HEK293 (cell line): Measurements from ENCODE around the gene PPRC1.

Experiments
- EGR2 ChIP-seq: fragments of 450-650 bp; formaldehyde crosslinking; IDR thresholded peaks from 2 replicates; pipeline ENCODE4 v1.5.1; 2016; ENCODE audit warnings: low read depth, missing biosample characterization, missing genetic modification characterization
- KLF16 ChIP-seq: fragments of 450-650 bp; formaldehyde crosslinking; IDR thresholded peaks from 2 replicates; pipeline ENCODE4 v1.5.1; 2017; ENCODE audit warnings: missing biosample characterization, missing genetic modification characterization
- PRDM1 ChIP-seq: fragments of 450-650 bp; formaldehyde crosslinking; IDR thresholded peaks from 2 replicates; pipeline ENCODE4; 2016; ENCODE audit warnings: missing biosample characterization, missing genetic modification characterization
- ZBTB20 ChIP-seq: fragments of 450-650 bp; formaldehyde crosslinking; IDR thresholded peaks from 2 replicates; pipeline ENCODE4 v1.5.1; 2016; ENCODE audit warnings: missing biosample characterization, missing genetic modification characterization
- ZBTB7A ChIP-seq: fragments of 450-650 bp; formaldehyde crosslinking; IDR thresholded peaks from 2 replicates; pipeline ENCODE4 v1.5.1; 2016; ENCODE audit warnings: low read depth, missing biosample characterization, missing genetic modification characterization
- ZNF10 ChIP-seq: fragments of 450-650 bp; formaldehyde crosslinking; IDR thresholded peaks from 2 replicates; pipeline ENCODE4 v1.5.1; 2017; ENCODE audit warnings: missing biosample characterization, missing genetic modification characterization
- ZNF146 ChIP-seq: fragments of 450-650 bp; formaldehyde crosslinking; IDR thresholded peaks from 2 replicates; pipeline ENCODE4 v1.5.1; 2016; ENCODE audit warnings: missing biosample characterization, missing genetic modification characterization
- ZNF221 ChIP-seq: fragments of 450-650 bp; formaldehyde crosslinking; IDR thresholded peaks from 2 replicates; pipeline ENCODE4 v1.5.1; 2017; ENCODE audit warnings: missing biosample characterization, missing genetic modification characterization, borderline replicate concordance
- ZNF23 ChIP-seq: fragments of 450-650 bp; formaldehyde crosslinking; IDR thresholded peaks from 2 replicates; pipeline ENCODE4 v1.5.1; 2016; ENCODE audit warnings: missing biosample characterization, missing genetic modification characterization, borderline replicate concordance
- ZNF24 ChIP-seq: fragments of 450-650 bp; formaldehyde crosslinking; IDR thresholded peaks from 2 replicates; pipeline ENCODE4 v1.5.1; 2016; ENCODE audit warnings: missing biosample characterization, missing genetic modification characterization
- ZNF391 ChIP-seq: fragments of 450-650 bp; formaldehyde crosslinking; IDR thresholded peaks from 2 replicates; pipeline ENCODE4 v1.5.1; 2016; ENCODE audit warnings: low read depth, missing biosample characterization, missing genetic modification characterization, borderline replicate concordance
- ZNF423 ChIP-seq: fragments of 450-650 bp; formaldehyde crosslinking; IDR thresholded peaks from 2 replicates; pipeline ENCODE4 v1.5.1; 2016; ENCODE audit warnings: missing biosample characterization, missing genetic modification characterization
- ZNF514 ChIP-seq: fragments of 450-650 bp; formaldehyde crosslinking; IDR thresholded peaks from 2 replicates; pipeline ENCODE4 v1.5.1; 2016; ENCODE audit warnings: missing biosample characterization, missing genetic modification characterization
- ZNF530 ChIP-seq: fragments of 450-650 bp; formaldehyde crosslinking; IDR thresholded peaks from 2 replicates; pipeline ENCODE4 v1.5.1; 2016; ENCODE audit warnings: low read depth, missing biosample characterization, missing genetic modification characterization
- ZNF843 ChIP-seq: fragments of 450-650 bp; formaldehyde crosslinking; IDR thresholded peaks from 2 replicates; pipeline ENCODE4 v1.5.1; 2016; ENCODE audit warnings: missing biosample characterization, missing genetic modification characterization
- TF ChIP-seq, protein P1 (sequence below): fragments of 450-650 bp; formaldehyde crosslinking; IDR thresholded peaks from 2 replicates; pipeline ENCODE4 v1.5.1; 2016; ENCODE audit warnings: missing biosample characterization, missing genetic modification characterization
- TF ChIP-seq, protein P2 (sequence below): fragments of 450-650 bp; formaldehyde crosslinking; IDR thresholded peaks from 2 replicates; pipeline ENCODE4 v1.5.1; 2016; ENCODE audit warnings: missing biosample characterization, missing genetic modification characterization
- TF ChIP-seq, protein P3 (sequence below): fragments of 450-650 bp; formaldehyde crosslinking; IDR thresholded peaks from 2 replicates; pipeline ENCODE4 v1.5.1; 2016; ENCODE audit warnings: missing biosample characterization, missing genetic modification characterization
- TF ChIP-seq, protein P4 (sequence below): sonication (generic); formaldehyde crosslinking; IDR thresholded peaks from 2 replicates; pipeline ENCODE4 v1.8.1; 2022; ENCODE audit warnings: mild to moderate bottlenecking, moderate library complexity, missing genetic modification reagents
- TF ChIP-seq, protein P5 (sequence below): fragments of 450-650 bp; formaldehyde crosslinking; IDR thresholded peaks from 2 replicates; pipeline ENCODE4; 2016; ENCODE audit warnings: missing biosample characterization, missing genetic modification characterization
- TF ChIP-seq, protein P6 (sequence below): fragments of 450-650 bp; formaldehyde crosslinking; IDR thresholded peaks from 2 replicates; pipeline ENCODE4 v1.5.1; 2016; ENCODE audit warnings: missing biosample characterization, missing genetic modification characterization
- TF ChIP-seq, protein P7 (sequence below): fragments of 450-650 bp; formaldehyde crosslinking; IDR thresholded peaks from 2 replicates; pipeline ENCODE4 v1.5.1; 2016; ENCODE audit warnings: missing biosample characterization, missing genetic modification characterization
- TF ChIP-seq, protein P8 (sequence below): fragments of 450-650 bp; formaldehyde crosslinking; IDR thresholded peaks from 2 replicates; pipeline ENCODE4 v1.5.1; 2016; ENCODE audit warnings: missing biosample characterization, missing genetic modification characterization

PPRC1 gene

DNA sequence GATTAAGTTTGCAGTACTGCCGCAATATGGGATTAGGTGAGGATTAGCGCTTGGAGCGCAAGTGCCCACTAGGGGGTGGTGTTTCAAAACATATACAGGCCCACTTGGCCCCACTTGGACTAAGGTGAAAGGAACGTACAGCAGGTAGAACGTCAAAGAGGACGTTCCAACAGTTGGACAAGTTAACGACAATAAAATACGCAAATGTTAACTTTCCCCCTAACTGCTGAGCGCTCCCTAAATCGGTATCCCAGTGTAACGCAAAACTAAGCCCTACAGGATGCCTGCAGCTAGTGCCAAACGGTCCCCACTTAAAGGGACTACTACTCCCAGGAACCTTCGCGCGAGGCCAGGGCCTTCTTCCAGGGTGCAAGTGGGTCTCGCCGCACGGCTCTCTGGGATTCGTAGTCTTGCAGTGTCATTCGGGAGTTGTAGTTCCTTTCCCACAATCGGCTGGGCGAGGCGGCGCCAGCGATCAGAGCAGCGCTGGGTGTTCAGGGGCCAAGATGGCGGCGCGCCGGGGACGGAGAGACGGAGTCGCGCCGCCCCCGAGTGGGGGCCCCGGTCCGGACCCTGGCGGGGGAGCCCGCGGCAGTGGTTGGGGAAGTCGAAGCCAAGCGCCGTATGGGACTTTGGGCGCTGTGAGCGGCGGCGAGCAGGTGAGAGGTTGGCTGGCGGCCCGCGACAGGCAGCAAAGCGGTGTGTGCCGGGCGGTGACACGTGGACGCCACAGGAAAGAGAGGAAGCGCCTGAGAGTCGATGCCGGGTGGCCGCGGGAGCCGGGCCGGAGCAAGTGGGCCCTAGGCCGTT, at the start of gene PPRC1 (continued):
- TF ChIP-seq, protein P1, sequence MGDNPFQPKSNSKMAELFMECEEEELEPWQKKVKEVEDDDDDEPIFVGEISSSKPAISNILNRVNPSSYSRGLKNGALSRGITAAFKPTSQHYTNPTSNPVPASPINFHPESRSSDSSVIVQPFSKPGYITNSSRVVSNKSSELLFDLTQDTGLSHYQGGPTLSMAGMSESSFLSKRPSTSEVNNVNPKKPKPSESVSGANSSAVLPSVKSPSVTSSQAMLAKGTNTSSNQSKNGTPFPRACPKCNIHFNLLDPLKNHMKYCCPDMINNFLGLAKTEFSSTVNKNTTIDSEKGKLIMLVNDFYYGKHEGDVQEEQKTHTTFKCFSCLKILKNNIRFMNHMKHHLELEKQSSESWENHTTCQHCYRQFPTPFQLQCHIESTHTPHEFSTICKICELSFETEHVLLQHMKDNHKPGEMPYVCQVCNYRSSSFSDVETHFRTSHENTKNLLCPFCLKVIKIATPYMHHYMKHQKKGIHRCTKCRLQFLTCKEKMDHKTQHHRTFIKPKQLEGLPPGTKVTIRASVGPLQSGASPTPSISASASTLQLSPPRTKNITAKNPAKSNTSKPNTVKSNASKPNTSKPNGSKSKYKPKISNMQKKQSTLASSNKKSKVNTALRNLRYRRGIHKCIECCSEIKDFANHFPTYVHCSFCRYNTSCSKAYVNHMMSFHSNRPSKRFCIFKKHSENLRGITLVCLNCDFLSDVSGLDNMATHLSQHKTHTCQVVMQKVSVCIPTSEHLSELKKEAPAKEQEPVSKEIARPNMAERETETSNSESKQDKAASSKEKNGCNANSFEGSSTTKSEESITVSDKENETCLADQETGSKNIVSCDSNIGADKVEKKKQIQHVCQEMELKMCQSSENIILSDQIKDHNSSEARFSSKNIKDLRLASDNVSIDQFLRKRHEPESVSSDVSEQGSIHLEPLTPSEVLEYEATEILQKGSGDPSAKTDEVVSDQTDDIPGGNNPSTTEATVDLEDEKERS, result 0 out of 2 replicates have a peak, but pooled peaks have one; percentile 32
- TF ChIP-seq, protein P2, sequence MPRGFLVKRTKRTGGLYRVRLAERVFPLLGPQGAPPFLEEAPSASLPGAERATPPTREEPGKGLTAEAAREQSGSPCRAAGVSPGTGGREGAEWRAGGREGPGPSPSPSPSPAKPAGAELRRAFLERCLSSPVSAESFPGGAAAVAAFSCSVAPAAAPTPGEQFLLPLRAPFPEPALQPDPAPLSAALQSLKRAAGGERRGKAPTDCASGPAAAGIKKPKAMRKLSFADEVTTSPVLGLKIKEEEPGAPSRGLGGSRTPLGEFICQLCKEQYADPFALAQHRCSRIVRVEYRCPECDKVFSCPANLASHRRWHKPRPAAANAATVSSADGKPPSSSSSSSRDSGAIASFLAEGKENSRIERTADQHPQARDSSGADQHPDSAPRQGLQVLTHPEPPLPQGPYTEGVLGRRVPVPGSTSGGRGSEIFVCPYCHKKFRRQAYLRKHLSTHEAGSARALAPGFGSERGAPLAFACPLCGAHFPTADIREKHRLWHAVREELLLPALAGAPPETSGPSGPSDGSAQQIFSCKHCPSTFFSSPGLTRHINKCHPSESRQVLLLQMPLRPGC (tag by site-specific recombination), result peak; percentile 38
- TF ChIP-seq ZBTB20 (tag by site-specific recombination) (peak; percentile 89), ZNF10 (tag by site-specific recombination) (peak; percentile 74; the same call in 1 of the 2 replicates), ZNF391 (peak; percentile 23; the same call in 1 of the 2 replicates), ZNF530 (tag by site-specific recombination) (no peak), PRDM1 (tag by site-specific recombination) (peak; percentile 67; the same call in 1 of the 2 replicates), ZBTB7A (tag by site-specific recombination) (peak; percentile 61; the same call in 1 of the 2 replicates), ZNF23 (tag by site-specific recombination) (no peak), EGR2 (tag by site-specific recombination) (no peak), ZNF843 (tag by site-specific recombination) (peak; percentile 46; the same call in 1 of the 2 replicates), ZNF423 (tag by site-specific recombination) (no peak), ZNF24 (peak; percentile 63; the same call in 1 of the 2 replicates), KLF16 (peak; percentile 50; the same call in 1 of the 2 replicates), ZNF514 (tag by site-specific recombination) (no peak), ZNF146 (tag by site-specific recombination) (peak; percentile 18; the same call in 1 of the 2 replicates), ZNF221 (tag by site-specific recombination) (peak; percentile 87; the same call in 1 of the 2 replicates)
- TF ChIP-seq, protein P3, sequence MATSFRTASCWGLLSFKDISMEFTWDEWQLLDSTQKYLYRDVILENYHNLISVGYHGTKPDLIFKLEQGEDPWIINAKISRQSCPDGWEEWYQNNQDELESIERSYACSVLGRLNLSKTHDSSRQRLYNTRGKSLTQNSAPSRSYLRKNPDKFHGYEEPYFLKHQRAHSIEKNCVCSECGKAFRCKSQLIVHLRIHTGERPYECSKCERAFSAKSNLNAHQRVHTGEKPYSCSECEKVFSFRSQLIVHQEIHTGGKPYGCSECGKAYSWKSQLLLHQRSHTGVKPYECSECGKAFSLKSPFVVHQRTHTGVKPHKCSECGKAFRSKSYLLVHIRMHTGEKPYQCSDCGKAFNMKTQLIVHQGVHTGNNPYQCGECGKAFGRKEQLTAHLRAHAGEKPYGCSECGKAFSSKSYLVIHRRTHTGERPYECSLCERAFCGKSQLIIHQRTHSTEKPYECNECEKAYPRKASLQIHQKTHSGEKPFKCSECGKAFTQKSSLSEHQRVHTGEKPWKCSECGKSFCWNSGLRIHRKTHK (tag by site-specific recombination), result no peak
- TF ChIP-seq, protein P4, sequence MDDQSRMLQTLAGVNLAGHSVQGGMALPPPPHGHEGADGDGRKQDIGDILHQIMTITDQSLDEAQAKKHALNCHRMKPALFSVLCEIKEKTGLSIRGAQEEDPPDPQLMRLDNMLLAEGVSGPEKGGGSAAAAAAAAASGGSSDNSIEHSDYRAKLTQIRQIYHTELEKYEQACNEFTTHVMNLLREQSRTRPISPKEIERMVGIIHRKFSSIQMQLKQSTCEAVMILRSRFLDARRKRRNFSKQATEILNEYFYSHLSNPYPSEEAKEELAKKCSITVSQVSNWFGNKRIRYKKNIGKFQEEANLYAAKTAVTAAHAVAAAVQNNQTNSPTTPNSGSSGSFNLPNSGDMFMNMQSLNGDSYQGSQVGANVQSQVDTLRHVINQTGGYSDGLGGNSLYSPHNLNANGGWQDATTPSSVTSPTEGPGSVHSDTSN (CRISPR knock-in tag), result peak; percentile 21; the same call in 1 of the 2 replicates
- TF ChIP-seq, protein P5, sequence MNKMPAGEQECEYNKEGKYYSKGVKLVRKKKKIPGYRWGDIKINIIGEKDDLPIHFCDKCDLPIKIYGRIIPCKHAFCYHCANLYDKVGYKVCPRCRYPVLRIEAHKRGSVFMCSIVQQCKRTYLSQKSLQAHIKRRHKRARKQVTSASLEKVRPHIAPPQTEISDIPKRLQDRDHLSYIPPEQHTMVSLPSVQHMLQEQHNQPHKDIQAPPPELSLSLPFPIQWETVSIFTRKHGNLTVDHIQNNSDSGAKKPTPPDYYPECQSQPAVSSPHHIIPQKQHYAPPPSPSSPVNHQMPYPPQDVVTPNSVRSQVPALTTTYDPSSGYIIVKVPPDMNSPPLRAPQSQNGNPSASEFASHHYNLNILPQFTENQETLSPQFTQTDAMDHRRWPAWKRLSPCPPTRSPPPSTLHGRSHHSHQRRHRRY (tag by site-specific recombination), result no peak
- TF ChIP-seq, protein P6, sequence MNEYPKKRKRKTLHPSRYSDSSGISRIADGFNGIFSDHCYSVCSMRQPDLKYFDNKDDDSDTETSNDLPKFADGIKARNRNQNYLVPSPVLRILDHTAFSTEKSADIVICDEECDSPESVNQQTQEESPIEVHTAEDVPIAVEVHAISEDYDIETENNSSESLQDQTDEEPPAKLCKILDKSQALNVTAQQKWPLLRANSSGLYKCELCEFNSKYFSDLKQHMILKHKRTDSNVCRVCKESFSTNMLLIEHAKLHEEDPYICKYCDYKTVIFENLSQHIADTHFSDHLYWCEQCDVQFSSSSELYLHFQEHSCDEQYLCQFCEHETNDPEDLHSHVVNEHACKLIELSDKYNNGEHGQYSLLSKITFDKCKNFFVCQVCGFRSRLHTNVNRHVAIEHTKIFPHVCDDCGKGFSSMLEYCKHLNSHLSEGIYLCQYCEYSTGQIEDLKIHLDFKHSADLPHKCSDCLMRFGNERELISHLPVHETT, result peak; percentile 84
- TF ChIP-seq, protein P7, sequence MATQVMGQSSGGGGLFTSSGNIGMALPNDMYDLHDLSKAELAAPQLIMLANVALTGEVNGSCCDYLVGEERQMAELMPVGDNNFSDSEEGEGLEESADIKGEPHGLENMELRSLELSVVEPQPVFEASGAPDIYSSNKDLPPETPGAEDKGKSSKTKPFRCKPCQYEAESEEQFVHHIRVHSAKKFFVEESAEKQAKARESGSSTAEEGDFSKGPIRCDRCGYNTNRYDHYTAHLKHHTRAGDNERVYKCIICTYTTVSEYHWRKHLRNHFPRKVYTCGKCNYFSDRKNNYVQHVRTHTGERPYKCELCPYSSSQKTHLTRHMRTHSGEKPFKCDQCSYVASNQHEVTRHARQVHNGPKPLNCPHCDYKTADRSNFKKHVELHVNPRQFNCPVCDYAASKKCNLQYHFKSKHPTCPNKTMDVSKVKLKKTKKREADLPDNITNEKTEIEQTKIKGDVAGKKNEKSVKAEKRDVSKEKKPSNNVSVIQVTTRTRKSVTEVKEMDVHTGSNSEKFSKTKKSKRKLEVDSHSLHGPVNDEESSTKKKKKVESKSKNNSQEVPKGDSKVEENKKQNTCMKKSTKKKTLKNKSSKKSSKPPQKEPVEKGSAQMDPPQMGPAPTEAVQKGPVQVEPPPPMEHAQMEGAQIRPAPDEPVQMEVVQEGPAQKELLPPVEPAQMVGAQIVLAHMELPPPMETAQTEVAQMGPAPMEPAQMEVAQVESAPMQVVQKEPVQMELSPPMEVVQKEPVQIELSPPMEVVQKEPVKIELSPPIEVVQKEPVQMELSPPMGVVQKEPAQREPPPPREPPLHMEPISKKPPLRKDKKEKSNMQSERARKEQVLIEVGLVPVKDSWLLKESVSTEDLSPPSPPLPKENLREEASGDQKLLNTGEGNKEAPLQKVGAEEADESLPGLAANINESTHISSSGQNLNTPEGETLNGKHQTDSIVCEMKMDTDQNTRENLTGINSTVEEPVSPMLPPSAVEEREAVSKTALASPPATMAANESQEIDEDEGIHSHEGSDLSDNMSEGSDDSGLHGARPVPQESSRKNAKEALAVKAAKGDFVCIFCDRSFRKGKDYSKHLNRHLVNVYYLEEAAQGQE (tag by site-specific recombination), result peak; percentile 41; the same call in 1 of the 2 replicates
- TF ChIP-seq, protein P8, sequence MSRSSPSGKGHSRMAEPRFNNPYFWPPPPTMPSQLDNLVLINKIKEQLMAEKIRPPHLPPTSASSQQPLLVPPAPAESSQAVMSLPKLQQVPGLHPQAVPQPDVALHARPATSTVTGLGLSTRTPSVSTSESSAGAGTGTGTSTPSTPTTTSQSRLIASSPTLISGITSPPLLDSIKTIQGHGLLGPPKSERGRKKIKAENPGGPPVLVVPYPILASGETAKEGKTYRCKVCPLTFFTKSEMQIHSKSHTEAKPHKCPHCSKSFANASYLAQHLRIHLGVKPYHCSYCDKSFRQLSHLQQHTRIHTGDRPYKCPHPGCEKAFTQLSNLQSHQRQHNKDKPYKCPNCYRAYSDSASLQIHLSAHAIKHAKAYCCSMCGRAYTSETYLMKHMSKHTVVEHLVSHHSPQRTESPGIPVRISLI (tag by site-specific recombination), result no peak
